KMS-11 (cell line): ENCODE measurements around the gene NOC4L.

ENCODE experiments used
- H2AFZ ChIP-seq: fragments of 200-600 bp; sonication (generic); 2 replicates; pipeline ENCODE4 v1.6.1; 2016; ENCODE audit warnings: antibody characterized with exemption, mixed run types, low read depth
- H3K27ac ChIP-seq: fragments of 200-600 bp; sonication (generic); 2 replicates; pipeline ENCODE4 v1.6.1; 2016; ENCODE audit warnings: mild to moderate bottlenecking, mixed run types
- H3K27me3 ChIP-seq: fragments of 200-600 bp; sonication (generic); 2 replicates; pipeline ENCODE4 v1.6.1; 2017; ENCODE audit warnings: mild to moderate bottlenecking, low read depth, mixed run types, moderate library complexity; ENCODE audit not compliant: insufficient read depth
- H3K36me3 ChIP-seq: fragments of 200-600 bp; sonication (generic); 2 replicates; pipeline ENCODE4 v1.6.1; 2017; ENCODE audit warnings: mild to moderate bottlenecking, mixed run types; ENCODE audit not compliant: insufficient read depth
- H3K4me1 ChIP-seq: fragments of 200-600 bp; sonication (generic); 2 replicates; pipeline ENCODE4 v1.6.1; 2016; ENCODE audit warnings: mild to moderate bottlenecking, low read depth, mixed run types; ENCODE audit not compliant: poor library complexity, severe bottlenecking
- H3K4me2 ChIP-seq: fragments of 200-600 bp; sonication (generic); 2 replicates; pipeline ENCODE4 v1.7.0; 2016; ENCODE audit warnings: mild to moderate bottlenecking, mixed run types
- H3K4me3 ChIP-seq: fragments of 200-600 bp; sonication (generic); IDR thresholded peaks from 2 replicates; pipeline ENCODE4 v1.6.1; 2017; ENCODE audit warnings: low read depth, low read length, mixed read lengths; ENCODE audit not compliant: insufficient read depth
- H3K79me2 ChIP-seq: fragments of 200-600 bp; sonication (generic); 2 replicates; pipeline ENCODE4 v1.6.1; 2016; ENCODE audit warnings: low read depth, mixed run types; ENCODE audit not compliant: insufficient read depth
- H3K9ac ChIP-seq: fragments of 200-600 bp; sonication (generic); 2 replicates; pipeline ENCODE4 v1.6.1; 2016; ENCODE audit warnings: mild to moderate bottlenecking, mixed run types
- H4K20me1 ChIP-seq: fragments of 200-600 bp; sonication (generic); 2 replicates; pipeline ENCODE4 v1.6.1; 2016; ENCODE audit warnings: mild to moderate bottlenecking, mixed run types; ENCODE audit not compliant: insufficient read depth
- CTCF ChIP-seq: fragments of 200-600 bp; sonication (generic); conservative IDR thresholded peaks from 2 replicates; pipeline ENCODE4 v1.6.1; 2017; ENCODE audit warnings: low read depth, mild to moderate bottlenecking, antibody characterized with exemption, low read length, moderate library complexity, mixed read lengths

NOC4L gene

GRCh38 chr12:132137483-132138125, 6.7 kb upstream of the NOC4L start:
- Histone ChIP-seq H2AFZ (no peak overlapping the region), H3K79me2 (peaks cover 2% of the 10 kb centered on the region; the same call in 1 of the 2 replicates), H3K36me3 (no peaks in the 10 kb centered on the region), H3K27ac (no peak overlapping the region), H3K4me2 (no peak overlapping the region), H3K4me1 (peaks cover 3% of the 10 kb centered on the region), H4K20me1 (no peaks in the 10 kb centered on the region), H3K27me3 (no peaks in the 10 kb centered on the region), H3K9ac (no peak overlapping the region), H3K4me3 (no peak overlapping the region)
- TF ChIP-seq CTCF: no peak

- Histone ChIP-seq H3K4me2 (no peak overlapping the region), H3K4me3 (no peak overlapping the region), H3K36me3 (no peaks in the 10 kb centered on the region), H2AFZ (no peak overlapping the region), H4K20me1 (no peaks in the 10 kb centered on the region), H3K27ac (no peak overlapping the region), H3K9ac (no peak overlapping the region), H3K27me3 (no peaks in the 10 kb centered on the region), H3K79me2 (peaks cover 13% of the 10 kb centered on the region), H3K4me1 (peaks cover 4% of the 10 kb centered on the region)
- TF ChIP-seq CTCF: no peak
Observed at GRCh38 chr12:132138941-132139871, 5.1 kb upstream of the NOC4L start.

GRCh38 chr12:132139912-132140311, 4.3 kb upstream of the NOC4L start:
- Histone ChIP-seq H3K4me2 (no peak overlapping the region), H3K36me3 (no peaks in the 10 kb centered on the region)

GRCh38 chr12:132140501-132140900, 3.8 kb upstream of the NOC4L start:
- peaks cover 21% of the 10 kb centered on the region for H3K79me2 ChIP-seq
- H3K4me1 ChIP-seq: peaks cover 4% of the 10 kb centered on the region
- H3K9ac ChIP-seq: no peak overlapping the region
- no peak overlapping the region for H2AFZ ChIP-seq
- no peaks in the 10 kb centered on the region for H4K20me1 ChIP-seq
- H3K4me3 ChIP-seq: no peak overlapping the region
- TF ChIP-seq CTCF: no peak
- no peaks in the 10 kb centered on the region for H3K27me3 ChIP-seq
- H3K36me3 ChIP-seq: no peaks in the 10 kb centered on the region
- H3K27ac ChIP-seq: no peak overlapping the region
- H3K4me2 ChIP-seq: no peak overlapping the region

More at GRCh38 chr12:132139912-132140311, 4.3 kb upstream of the NOC4L start:
- H3K27ac ChIP-seq: no peak overlapping the region
- H3K4me3 ChIP-seq: no peak overlapping the region
- H3K79me2 ChIP-seq: peaks cover 15% of the 10 kb centered on the region
- no peak overlapping the region for H3K9ac ChIP-seq
- H4K20me1 ChIP-seq: no peaks in the 10 kb centered on the region
- no peak overlapping the region for H2AFZ ChIP-seq
- peaks cover 4% of the 10 kb centered on the region for H3K4me1 ChIP-seq
- no peaks in the 10 kb centered on the region for H3K27me3 ChIP-seq
- no peak for TF ChIP-seq CTCF
